OCI-LY1 (cell line): ENCODE measurements around the gene CNDP1.

Experiments
- H2AFZ ChIP-seq: fragments of 200-600 bp; sonication (generic), shearing (Covaris generic); 2 replicates; pipeline ENCODE4 v1.6.0; 2014; ENCODE audit warnings: antibody characterized with exemption, mild to moderate bottlenecking, low read length
- H3F3A ChIP-seq: fragments of 200-600 bp; sonication (generic), shearing (Covaris generic); 2 replicates; pipeline ENCODE4 v1.6.0; 2014; ENCODE audit warnings: mild to moderate bottlenecking, antibody characterized with exemption, low read length, moderate library complexity; ENCODE audit not compliant: insufficient read depth
- H3K27ac ChIP-seq: fragments of 200-600 bp; sonication (generic); 2 replicates; pipeline ENCODE4 v1.5.1; 2014; ENCODE audit warnings: low read length, mixed run types, mild to moderate bottlenecking, low read depth; ENCODE audit not compliant: poor library complexity, severe bottlenecking
- H3K27me3 ChIP-seq: fragments of 200-600 bp; sonication (generic); 2 replicates; pipeline ENCODE4 v1.6.0; 2014; ENCODE audit warnings: antibody characterized with exemption, mild to moderate bottlenecking, low read length, moderate library complexity; ENCODE audit not compliant: insufficient read depth
- H3K36me3 ChIP-seq: fragments of 200-600 bp; sonication (generic); 2 replicates; pipeline ENCODE4 v1.6.1; 2014; ENCODE audit warnings: mild to moderate bottlenecking, antibody characterized with exemption, low read length, moderate library complexity, mixed read lengths; ENCODE audit not compliant: insufficient read depth
- H3K4me1 ChIP-seq: fragments of 200-600 bp; sonication (generic); 2 replicates; pipeline ENCODE4 v1.5.1; 2014; ENCODE audit warnings: mild to moderate bottlenecking, low read length, moderate library complexity; ENCODE audit not compliant: insufficient read depth, severe bottlenecking
- H3K4me2 ChIP-seq: fragments of 200-600 bp; sonication (generic), shearing (Covaris generic); 2 replicates; pipeline ENCODE4 v1.6.1; 2014; ENCODE audit warnings: low read length
- H3K4me3 ChIP-seq: fragments of 200-600 bp; sonication (generic); 2 replicates; pipeline ENCODE4 v1.5.1; 2014; ENCODE audit warnings: low read length, low read depth, mild to moderate bottlenecking, mixed read lengths; ENCODE audit not compliant: poor library complexity, severe bottlenecking
- H3K79me2 ChIP-seq: fragments of 200-600 bp; shearing (Covaris generic); 2 replicates; pipeline ENCODE4 v1.6.1; 2016; ENCODE audit warnings: mixed run types, low read length, mixed read lengths; ENCODE audit not compliant: insufficient read depth
- H3K9ac ChIP-seq: fragments of 200-600 bp; sonication (generic), shearing (Covaris generic); 2 replicates; pipeline ENCODE4 v1.6.1; 2014; ENCODE audit warnings: mild to moderate bottlenecking, low read length, mixed read lengths
- H3K9me2 ChIP-seq: fragments of 200-600 bp; sonication (generic), shearing (Covaris generic); 2 replicates; pipeline ENCODE4 v1.6.1; 2014; ENCODE audit warnings: low read depth, mild to moderate bottlenecking, low read length, mixed read lengths
- H3K9me3 ChIP-seq: fragments of 200-600 bp; shearing (Covaris generic); 2 replicates; pipeline ENCODE4 v1.6.1; 2014; ENCODE audit warnings: low read length, mixed read lengths
- H4K20me1 ChIP-seq: fragments of 200-600 bp; sonication (generic), shearing (Covaris generic); 2 replicates; pipeline ENCODE4 v1.6.0; 2016; ENCODE audit warnings: mild to moderate bottlenecking, low read length; ENCODE audit not compliant: insufficient read depth
- CTCF ChIP-seq: fragments of 200-600 bp; sonication (generic), shearing (Covaris generic); IDR thresholded peaks from 2 replicates; pipeline ENCODE4 v1.5.1; 2017; ENCODE audit warnings: mild to moderate bottlenecking, antibody characterized with exemption, low read length, moderate library complexity, mixed read lengths
- EZH2 ChIP-seq: fragments of 200-600 bp; sonication (generic), shearing (Covaris generic); IDR thresholded peaks from 2 replicates; pipeline ENCODE4 v1.8.0; 2017; ENCODE audit warnings: borderline replicate concordance, mixed run types, mild to moderate bottlenecking, antibody characterized with exemption, low read length, moderate library complexity, mixed read lengths

Gene CNDP1

GRCh38 chr18:74506448-74507084 is 27.7 kb upstream of the CNDP1 start:
- Histone ChIP-seq H3K27ac (no peak overlapping the region), H3K79me2 (no peaks in the 10 kb centered on the region), H3K4me3 (no peak overlapping the region), H3F3A (no peaks in the 10 kb centered on the region), H4K20me1 (no peaks in the 10 kb centered on the region), H3K9me2 (no peaks in the 10 kb centered on the region), H3K4me1 (peaks cover 4% of the 10 kb centered on the region), H3K27me3 (no peaks in the 10 kb centered on the region), H3K4me2 (no peak overlapping the region), H3K9me3 (no peaks in the 10 kb centered on the region), H2AFZ (no peak overlapping the region), H3K36me3 (peaks cover 92% of the 10 kb centered on the region), H3K9ac (no peak overlapping the region)
- no peak for TF ChIP-seq EZH2

GRCh38 chr18:74507097-74507881 is 27.0 kb upstream of the CNDP1 start:
- Histone ChIP-seq H3K9me2 (no peaks in the 10 kb centered on the region), H3F3A (no peaks in the 10 kb centered on the region), H2AFZ (no peak overlapping the region), H3K4me2 (no peak overlapping the region), H3K79me2 (no peaks in the 10 kb centered on the region), H3K36me3 (peaks cover 92% of the 10 kb centered on the region), H3K27me3 (no peaks in the 10 kb centered on the region), H4K20me1 (no peaks in the 10 kb centered on the region), H3K27ac (no peak overlapping the region), H3K4me1 (no peaks in the 10 kb centered on the region), H3K9me3 (no peaks in the 10 kb centered on the region), H3K9ac (no peak overlapping the region), H3K4me3 (no peak overlapping the region)
- TF ChIP-seq EZH2 (no peak), CTCF (no peak)

GRCh38 chr18:74507927-74508326 is 26.4 kb upstream of the CNDP1 start:
- Histone ChIP-seq H3K4me2 (no peak overlapping the region), H3K27ac (no peak overlapping the region), H3K4me3 (no peak overlapping the region), H4K20me1 (no peaks in the 10 kb centered on the region), H2AFZ (no peak overlapping the region), H3K9me3 (no peaks in the 10 kb centered on the region), H3F3A (no peaks in the 10 kb centered on the region), H3K27me3 (no peaks in the 10 kb centered on the region), H3K4me1 (no peaks in the 10 kb centered on the region), H3K36me3 (peaks cover 92% of the 10 kb centered on the region), H3K9ac (no peak overlapping the region), H3K9me2 (no peaks in the 10 kb centered on the region), H3K79me2 (no peaks in the 10 kb centered on the region)
- TF ChIP-seq CTCF (no peak), EZH2 (no peak)
